GM12878 (cell line): ENCODE measurements around the gene MCM8. TPM values are rescaled to one million over a fixed set of nuclear protein-coding genes. Genes with fewer than 3 reads are reported as not detected.

Experiments used
- ATAC-seq: fragments of 200-7000 bp; cut with Tn5 transposase; 3 replicates; pipeline ENCODE4 v1.9.1; 2020; ENCODE audit warnings: mild to moderate bottlenecking, moderate library complexity
- BruUV-seq: library from RNA; stranded (reverse); fragments of 400-500 nt; replicated peaks from 2 replicates; lab custom pipeline; 2021; lab: Mats Ljungman, UMichigan
- CTCF ChIA-PET: fragments of 300-600 bp; sonication (Branson Sonifier 250); formaldehyde crosslinking; extraction: SDS; loops from one replicate; lab custom pipeline; 2021; ENCODE audit warnings: inconsistent platforms; lab: Yijun Ruan, JAX
- POLR2A ChIA-PET: fragments of 350-600 bp; formaldehyde crosslinking; extraction: SDS; loops from one replicate; lab custom pipeline; 2021; ENCODE audit warnings: inconsistent platforms; lab: Charles Lee
- RAD21 ChIA-PET: fragments of 300-600 bp; sonication (Branson Sonifier 250); formaldehyde crosslinking; loops from one replicate; lab custom pipeline; 2023; ENCODE audit warnings: antibody characterized with exemption; ENCODE audit not compliant: unreplicated experiment; lab: Charles Lee
- SMC1A ChIA-PET: fragments of 300-600 bp; sonication (Branson Sonifier 250); formaldehyde crosslinking; loops from one replicate; lab custom pipeline; 2023; ENCODE audit not compliant: unreplicated experiment, uncharacterized antibody; lab: Charles Lee
- DNase-seq: peaks from one replicate; pipeline ENCODE4 v3.0.0-alpha.2; 2011; ENCODE audit warnings: low read depth, low spot score
- FAIRE-seq: peaks from 3 replicates; lab custom pipeline; 2011; peaks lifted over from hg19 to GRCh38; lab: Jason Lieb, UNC
- H2AFZ ChIP-seq: 2 replicates; pipeline ENCODE4 v1.6.0; 2011; ENCODE audit warnings: low read depth, low read length, control low read depth; ENCODE audit not compliant: control insufficient read depth
- H3K27ac ChIP-seq: 2 replicates; pipeline ENCODE4 v1.5.1; 2011; ENCODE audit warnings: control low read depth; ENCODE audit not compliant: control insufficient read depth, insufficient read depth
- H3K27me3 ChIP-seq, 2 experiments: replicated peaks in 1 of 2; 2 replicates each; pipeline versions ENCODE4 v1.6.0 to v1.6.1; 2011; ENCODE audit warnings: low read length in 1 of 2; ENCODE audit not compliant: control insufficient read depth in 2 of 2, insufficient read depth in 2 of 2
- H3K36me3 ChIP-seq, 2 experiments: 2 replicates each; pipeline ENCODE4 v1.5.1; 2011; ENCODE audit warnings: low read length in 1 of 2; ENCODE audit not compliant: control insufficient read depth in 2 of 2, insufficient read depth in 2 of 2
- H3K4me1 ChIP-seq: 2 replicates; pipeline ENCODE4 v1.6.1; 2011; ENCODE audit warnings: mild to moderate bottlenecking, low read length, moderate library complexity, mixed read lengths; ENCODE audit not compliant: control insufficient read depth, insufficient read depth
- H3K4me2 ChIP-seq: 2 replicates; pipeline ENCODE4 v1.6.0; 2011; ENCODE audit warnings: control low read depth; ENCODE audit not compliant: control insufficient read depth, insufficient read depth
- H3K4me3 ChIP-seq: fragments of 200-600 bp; sonication (generic); 2 replicates; pipeline ENCODE4 v1.5.1; 2016
- H3K79me2 ChIP-seq: 2 replicates; pipeline ENCODE4 v1.6.0; 2011; ENCODE audit warnings: low read length; ENCODE audit not compliant: control insufficient read depth, insufficient read depth
- H3K9ac ChIP-seq: 2 replicates; pipeline ENCODE4 v1.8.0; 2011; ENCODE audit warnings: low read length, control low read depth, mixed read lengths; ENCODE audit not compliant: control insufficient read depth, insufficient read depth
- H3K9me3 ChIP-seq: replicated peaks from 3 replicates; pipeline ENCODE4 v1.5.1; 2011; ENCODE audit warnings: mild to moderate bottlenecking, low read length; ENCODE audit not compliant: control insufficient read depth, insufficient read depth
- H4K20me1 ChIP-seq: 2 replicates; pipeline ENCODE4 v1.6.0; 2011; ENCODE audit not compliant: control insufficient read depth, insufficient read depth
- CHD2 ChIP-seq: IDR thresholded peaks from 2 replicates; pipeline ENCODE4 v1.6.1; 2011; ENCODE audit warnings: low read depth, low read length, improper control_type of control experiment, borderline replicate concordance
- EP300 ChIP-seq, 2 experiments: fragments of 150-350 bp in 1 of 2; IDR thresholded peaks; 2 replicates each; pipeline ENCODE4 v1.6.1; 2011 to 2012; ENCODE audit warnings: low read depth in 2 of 2, low read length in 2 of 2, borderline replicate concordance in 1 of 2, improper control_type of control experiment in 1 of 2, inconsistent platforms in 1 of 2; ENCODE audit not compliant: control insufficient read depth in 1 of 2
- MEF2B ChIP-seq: fragments of 450-650 bp; IDR thresholded peaks from 2 replicates; pipeline ENCODE4 v1.6.1; 2018; ENCODE audit warnings: mild to moderate bottlenecking, moderate library complexity; ENCODE audit not compliant: partially characterized antibody, poor library complexity, severe bottlenecking
- NBN ChIP-seq: fragments of 450-650 bp; IDR thresholded peaks from 2 replicates; pipeline ENCODE4 v1.6.1; 2016
- PAX5 ChIP-seq: IDR thresholded peaks from 2 replicates; pipeline ENCODE4 v1.6.1; 2011; ENCODE audit warnings: low read depth, low read length, borderline replicate concordance
- PML ChIP-seq: IDR thresholded peaks from 2 replicates; pipeline ENCODE4 v1.6.1; 2012; ENCODE audit warnings: low read length, inconsistent platforms
- RUNX3 ChIP-seq: IDR thresholded peaks from 2 replicates; pipeline ENCODE4 v1.6.1; 2012; ENCODE audit warnings: low read length, inconsistent platforms
- SMARCA5 ChIP-seq: fragments of 450-650 bp; IDR thresholded peaks from 2 replicates; pipeline ENCODE4 v1.6.1; 2017; ENCODE audit warnings: mild to moderate bottlenecking
- SMC3 ChIP-seq: IDR thresholded peaks from 2 replicates; pipeline ENCODE4 v1.6.1; 2011; ENCODE audit warnings: low read length, improper control_type of control experiment, borderline replicate concordance
- TARDBP ChIP-seq: IDR thresholded peaks from 2 replicates; pipeline ENCODE4 v1.6.1; 2016; ENCODE audit warnings: borderline replicate concordance
- WGBS: methylation state at CpG from one replicate; pipeline ENCODE4 v1.1.6; 2016; ENCODE audit warnings: low lambda C conversion rate; ENCODE audit not compliant: insufficient replicate concordance, insufficient coverage; ENCODE audit errors: missing lambda C conversion rate; 5-methylcytosine and 5-hydroxymethylcytosine counted together
- in situ Hi-C: fragments of 300-500 bp; cut with MboI; formaldehyde crosslinking; loops from 9 replicates; pipeline ENCODE4 v1.14.3; 2018; ENCODE audit warnings: mixed read lengths
- intact Hi-C: fragments of 100-400 bp; cut with micrococcal nuclease; formaldehyde crosslinking; loops from one replicate; pipeline ENCODE4 v1.14.2; 2022; ENCODE audit not compliant: unreplicated experiment
- polyA plus RNA-seq, 11 experiments: library from polyadenylated mRNA; depleted of rRNA in 4 of 11; unstranded in 6 of 11; stranded (reverse) in 5 of 11; fragments of >200 nt; fragmentation: Nextera tagmentation in 4 of 11; fragmentation: Illumina TruSeq in 1 of 11; extraction: Ambion mirVana in 4 of 11; extraction: Trizol in 1 of 11; gene quantifications; 1 replicate in 1 of 11; 2 replicates in 10 of 11; pipeline versions ENCODE4 v1.2.1 to v1.2.3, GENCODE V29; 2011 to 2016; ENCODE audit warnings: inconsistent platforms in 2 of 11, missing spikeins in 2 of 11, low read depth in 1 of 11
- total RNA-seq, 4 experiments: library from RNA; depleted of rRNA in 3 of 4; stranded (reverse); fragments of >200 nt in 3 of 4; fragmentation: Illumina TruSeq in 1 of 4; extraction: Trizol in 1 of 4; gene quantifications; 2 replicates each; pipeline versions ENCODE4 v1.2.1 to v1.2.3, GENCODE V29; 2013 to 2021
- TF ChIP-seq, protein P1 (sequence below): IDR thresholded peaks from 2 replicates; pipeline ENCODE4 v1.6.1; 2011; ENCODE audit warnings: borderline replicate concordance, low read depth, mild to moderate bottlenecking, moderate library complexity, low read length; ENCODE audit not compliant: insufficient read depth, poor library complexity, severe bottlenecking
- TF ChIP-seq, protein P2 (sequence below): fragments of 450-650 bp; IDR thresholded peaks from 2 replicates; pipeline ENCODE4 v1.6.1; 2017; ENCODE audit warnings: antibody characterized with exemption, mild to moderate bottlenecking, moderate library complexity
- TF ChIP-seq, protein P3 (sequence below): fragments of 450-650 bp; conservative IDR thresholded peaks from 2 replicates; pipeline ENCODE4 v1.6.1; 2017; ENCODE audit warnings: mild to moderate bottlenecking, moderate library complexity

Gene MCM8
- total and polyA plus RNA-seq, 10 of the 15 experiments (the other 5 are each of a cell fraction or from before 2014, with no cell fraction given): 3.2 to 28.2 (median 16.0) TPM

DNA sequence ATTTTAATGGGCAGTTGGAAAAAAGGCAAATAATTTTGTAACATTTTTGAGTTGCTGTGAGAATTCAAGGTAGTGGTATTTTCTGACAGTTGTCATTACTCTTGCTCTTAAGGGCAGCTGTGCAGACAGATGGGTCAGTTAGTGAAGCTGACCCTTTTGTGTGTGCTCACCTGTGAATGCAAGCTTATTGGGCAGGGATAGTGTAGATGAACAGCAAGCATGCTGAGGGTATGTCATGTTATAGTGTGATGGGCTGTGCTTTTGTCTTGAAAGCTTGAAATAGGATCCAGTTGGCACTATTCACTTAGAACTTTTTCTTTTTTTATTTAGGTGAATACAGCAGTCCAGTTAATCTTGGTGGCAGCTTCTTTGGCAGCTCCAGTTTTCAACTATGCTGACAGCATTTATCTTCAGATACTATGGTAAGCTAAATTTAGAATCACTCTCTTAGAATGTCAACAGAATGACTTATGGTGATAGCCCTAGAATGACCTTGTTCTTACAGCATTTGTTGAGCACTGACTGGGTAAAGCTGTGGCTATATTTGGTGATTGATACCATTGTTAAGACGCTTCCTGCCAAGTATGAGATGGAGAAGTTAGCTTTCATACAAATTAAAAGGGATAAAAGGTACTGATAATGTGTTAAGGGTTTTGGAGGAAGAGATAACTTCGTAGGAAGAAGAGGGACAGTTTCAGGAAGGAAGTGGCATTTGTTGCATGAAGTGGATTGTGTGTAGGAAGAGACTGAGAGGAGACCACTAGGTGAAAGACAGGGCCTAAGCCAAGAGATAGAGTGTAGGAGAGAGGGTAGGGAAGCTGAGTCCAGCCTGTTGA is 83.9 kb downstream of the MCM8 start (continued):
- TF ChIP-seq MEF2B (no peak), SMARCA5 (no peak), NBN (no peak)
- TF ChIP-seq, protein P1, sequence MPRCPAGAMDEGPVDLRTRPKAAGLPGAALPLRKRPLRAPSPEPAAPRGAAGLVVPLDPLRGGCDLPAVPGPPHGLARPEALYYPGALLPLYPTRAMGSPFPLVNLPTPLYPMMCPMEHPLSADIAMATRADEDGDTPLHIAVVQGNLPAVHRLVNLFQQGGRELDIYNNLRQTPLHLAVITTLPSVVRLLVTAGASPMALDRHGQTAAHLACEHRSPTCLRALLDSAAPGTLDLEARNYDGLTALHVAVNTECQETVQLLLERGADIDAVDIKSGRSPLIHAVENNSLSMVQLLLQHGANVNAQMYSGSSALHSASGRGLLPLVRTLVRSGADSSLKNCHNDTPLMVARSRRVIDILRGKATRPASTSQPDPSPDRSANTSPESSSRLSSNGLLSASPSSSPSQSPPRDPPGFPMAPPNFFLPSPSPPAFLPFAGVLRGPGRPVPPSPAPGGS: no peak
- TF ChIP-seq, protein P2, sequence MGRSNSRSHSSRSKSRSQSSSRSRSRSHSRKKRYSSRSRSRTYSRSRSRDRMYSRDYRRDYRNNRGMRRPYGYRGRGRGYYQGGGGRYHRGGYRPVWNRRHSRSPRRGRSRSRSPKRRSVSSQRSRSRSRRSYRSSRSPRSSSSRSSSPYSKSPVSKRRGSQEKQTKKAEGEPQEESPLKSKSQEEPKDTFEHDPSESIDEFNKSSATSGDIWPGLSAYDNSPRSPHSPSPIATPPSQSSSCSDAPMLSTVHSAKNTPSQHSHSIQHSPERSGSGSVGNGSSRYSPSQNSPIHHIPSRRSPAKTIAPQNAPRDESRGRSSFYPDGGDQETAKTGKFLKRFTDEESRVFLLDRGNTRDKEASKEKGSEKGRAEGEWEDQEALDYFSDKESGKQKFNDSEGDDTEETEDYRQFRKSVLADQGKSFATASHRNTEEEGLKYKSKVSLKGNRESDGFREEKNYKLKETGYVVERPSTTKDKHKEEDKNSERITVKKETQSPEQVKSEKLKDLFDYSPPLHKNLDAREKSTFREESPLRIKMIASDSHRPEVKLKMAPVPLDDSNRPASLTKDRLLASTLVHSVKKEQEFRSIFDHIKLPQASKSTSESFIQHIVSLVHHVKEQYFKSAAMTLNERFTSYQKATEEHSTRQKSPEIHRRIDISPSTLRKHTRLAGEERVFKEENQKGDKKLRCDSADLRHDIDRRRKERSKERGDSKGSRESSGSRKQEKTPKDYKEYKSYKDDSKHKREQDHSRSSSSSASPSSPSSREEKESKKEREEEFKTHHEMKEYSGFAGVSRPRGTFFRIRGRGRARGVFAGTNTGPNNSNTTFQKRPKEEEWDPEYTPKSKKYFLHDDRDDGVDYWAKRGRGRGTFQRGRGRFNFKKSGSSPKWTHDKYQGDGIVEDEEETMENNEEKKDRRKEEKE: no peak

DNA sequence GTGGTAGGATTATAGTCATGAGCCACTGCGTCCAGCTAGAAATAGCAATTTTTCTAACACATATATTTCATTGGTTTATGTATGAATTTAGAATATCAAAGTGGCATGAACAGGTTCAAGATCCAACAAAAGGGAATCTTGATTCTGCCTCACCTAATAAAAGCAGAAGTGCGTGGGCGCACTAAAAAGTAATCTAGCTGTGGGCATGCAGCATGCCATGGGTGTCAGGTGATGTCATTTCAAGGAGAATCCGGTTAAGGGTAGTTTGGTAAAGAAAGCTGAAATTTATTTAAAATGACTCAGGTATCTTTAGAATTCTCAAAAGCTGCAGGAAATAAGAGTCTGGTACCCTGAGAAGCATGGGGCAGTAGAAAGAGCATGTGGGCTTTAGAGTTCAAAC is 85.8 kb downstream of the MCM8 start:
- H3K27ac ChIP-seq: no peak overlapping the region
- POLR2A ChIA-PET: no interaction called here
- H3K4me1 ChIP-seq: no peaks in the 10 kb centered on the region
- no peak overlapping the region for H2AFZ ChIP-seq
- no TSS peak for BruUV-seq
- no peak overlapping the region for H3K9ac ChIP-seq
- SMC1A ChIA-PET: interaction anchor here (0.6 to 1.7 kb wide), 2 partner anchors 21 to 500 kb away, joined by 3 to 4 read pairs; no protein-coding TSS in a partner anchor
- no peaks in the 10 kb centered on the region for H3K79me2 ChIP-seq
- ATAC-seq: no peak
- 98% methylated on average over 4 of the region's 4 CpGs for WGBS
- no peak for DNase-seq
- intact Hi-C loops (no loop called here), in situ Hi-C loops (no loop called here)
- no peaks in the 10 kb centered on the region for H3K27me3 ChIP-seq
- no peaks in the 10 kb centered on the region for H4K20me1 ChIP-seq
- CTCF ChIA-PET: no interaction called here
- no peaks in the 10 kb centered on the region for H3K9me3 ChIP-seq
- H3K4me2 ChIP-seq: no peak overlapping the region
- H3K36me3 ChIP-seq: peaks cover 16 to 30% of the 10 kb centered on the region in 2 experiments
- FAIRE-seq: no peak
- RAD21 ChIA-PET: no interaction called here
- no peak overlapping the region for H3K4me3 ChIP-seq
- TF ChIP-seq RUNX3: no peak
- TF ChIP-seq, protein P3, sequence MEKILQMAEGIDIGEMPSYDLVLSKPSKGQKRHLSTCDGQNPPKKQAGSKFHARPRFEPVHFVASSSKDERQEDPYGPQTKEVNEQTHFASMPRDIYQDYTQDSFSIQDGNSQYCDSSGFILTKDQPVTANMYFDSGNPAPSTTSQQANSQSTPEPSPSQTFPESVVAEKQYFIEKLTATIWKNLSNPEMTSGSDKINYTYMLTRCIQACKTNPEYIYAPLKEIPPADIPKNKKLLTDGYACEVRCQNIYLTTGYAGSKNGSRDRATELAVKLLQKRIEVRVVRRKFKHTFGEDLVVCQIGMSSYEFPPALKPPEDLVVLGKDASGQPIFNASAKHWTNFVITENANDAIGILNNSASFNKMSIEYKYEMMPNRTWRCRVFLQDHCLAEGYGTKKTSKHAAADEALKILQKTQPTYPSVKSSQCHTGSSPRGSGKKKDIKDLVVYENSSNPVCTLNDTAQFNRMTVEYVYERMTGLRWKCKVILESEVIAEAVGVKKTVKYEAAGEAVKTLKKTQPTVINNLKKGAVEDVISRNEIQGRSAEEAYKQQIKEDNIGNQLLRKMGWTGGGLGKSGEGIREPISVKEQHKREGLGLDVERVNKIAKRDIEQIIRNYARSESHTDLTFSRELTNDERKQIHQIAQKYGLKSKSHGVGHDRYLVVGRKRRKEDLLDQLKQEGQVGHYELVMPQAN: no peak
- TF ChIP-seq EP300 (IDR thresholded peaks at IDR 0.05; ENCODE audit: borderline replicate concordance in 1 of 2, control insufficient read depth in 1 of 2, low read depth in 2 of 2, low read length in 2 of 2): no peak
- no peak for TF ChIP-seq PAX5
- no peak for TF ChIP-seq TARDBP
- TF ChIP-seq CHD2: no peak
- TF ChIP-seq NBN: no peak
- no peak for TF ChIP-seq PML
- no peak for TF ChIP-seq SMC3
